Lower lobe of right lung (tissue), 2 donors: Measurements from ENCODE around the gene TXNDC15. TPM values are rescaled to one million over a fixed set of nuclear protein-coding genes. Genes with fewer than 3 reads are reported as not detected.
"Not testable (repeated sequence)": the region's sequence is repeated elsewhere in the genome, so short reads cannot be mapped to it uniquely, and the experiment has no call there.

Experiments used
- ATAC-seq, 2 donors: fragments of 200-7000 bp; cut with Tn5 transposase; one replicate each; pipeline ENCODE4 v1.9.1; 2020 to 2022; ENCODE audit warnings: mild to moderate bottlenecking in 2 of 2, moderate library complexity in 2 of 2
- DNase-seq: peaks from one replicate; pipeline ENCODE4 v3.0.0-alpha.2; 2020
- H3K27ac ChIP-seq: fragments of 200-600 bp; one replicate; pipeline ENCODE4 v1.8.0; 2022
- H3K27me3 ChIP-seq: fragments of 200-600 bp; one replicate; pipeline ENCODE4 v1.8.0; 2022; ENCODE audit warnings: low read depth
- H3K36me3 ChIP-seq: fragments of 200-600 bp; one replicate; pipeline ENCODE4 v1.8.0; 2022; ENCODE audit warnings: mild to moderate bottlenecking
- H3K4me1 ChIP-seq: fragments of 200-600 bp; one replicate; pipeline ENCODE4 v1.8.0; 2022
- H3K4me3 ChIP-seq: fragments of 200-600 bp; one replicate; pipeline ENCODE4 v1.8.0; 2022; ENCODE audit warnings: mild to moderate bottlenecking
- H3K9me3 ChIP-seq: fragments of 200-600 bp; one replicate; pipeline ENCODE4 v1.8.0; 2022
- intact Hi-C: fragments of 100-400 bp; cut with DNase I; formaldehyde crosslinking; loops from one replicate; pipeline ENCODE4 v1.11.0; 2022
- total RNA-seq: library from RNA; stranded (reverse); fragmentation: NEBNext Ultra II Directional; extraction: Animal tissue kit (Norgen Biotek cat#: 25700); gene quantifications from one replicate; pipeline ENCODE4 v1.2.1, GENCODE V29; 2021
- TF ChIP-seq, protein P1 (sequence below): fragments of 200-600 bp; IDR thresholded peaks from one replicate; pipeline ENCODE4 v1.8.0; 2022; ENCODE audit warnings: antibody characterized with exemption, mild to moderate bottlenecking
- donor health status: DM: no; HTN: yes; CAD: no; lungs with severe emphysema.

TXNDC15 gene
- total RNA-seq, 1 donor from 2014 or later: 56.8 TPM

DNA sequence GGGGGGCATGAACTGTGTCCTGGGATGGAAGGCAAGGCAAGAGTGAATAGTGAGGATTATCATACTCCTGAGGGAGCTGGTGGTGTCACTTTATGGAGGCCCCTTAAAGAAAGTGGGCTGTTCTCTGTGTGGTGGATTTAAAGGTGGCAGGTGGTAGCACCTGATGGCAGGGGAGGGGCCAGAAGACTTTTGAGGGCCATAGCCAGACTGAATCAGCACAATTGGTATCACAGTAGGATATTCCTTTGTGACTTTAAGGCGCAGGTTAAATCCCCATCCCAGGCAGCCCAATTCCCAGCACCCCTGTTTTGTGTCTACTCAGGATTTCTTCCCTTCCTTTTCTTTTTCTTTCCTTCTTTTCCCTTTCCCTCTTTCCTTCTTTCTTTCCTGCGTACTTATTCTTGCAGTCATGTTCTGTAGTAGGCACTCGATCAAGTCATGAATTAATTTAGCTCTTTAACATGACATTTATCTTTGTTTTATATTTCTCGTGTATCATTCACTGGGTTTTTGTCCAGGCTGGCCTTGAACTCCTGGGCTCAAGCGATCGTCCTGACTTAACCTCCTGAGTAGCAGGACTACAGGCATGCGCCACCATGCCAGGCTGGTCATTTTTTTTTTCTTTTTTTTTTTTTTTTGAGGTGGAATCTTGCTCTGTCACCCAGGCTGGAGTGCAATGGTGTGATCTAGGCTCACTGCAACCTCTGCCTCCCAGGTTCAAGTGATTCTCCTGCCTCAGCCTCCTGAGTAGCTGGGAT lies 19.8 kb downstream of the TXNDC15 start:
- DNase-seq (no peak), ATAC-seq (no peak)
- intact Hi-C loops: no loop called here
- Histone ChIP-seq H3K27me3 (no peaks in the 10 kb centered on the region), H3K4me3 (no peak overlapping the region), H3K9me3 (no peaks in the 10 kb centered on the region), H3K4me1 (no peaks in the 10 kb centered on the region), H3K36me3 (peaks cover 71% of the 10 kb centered on the region), H3K27ac (no peak overlapping the region)
- TF ChIP-seq, protein P1, sequence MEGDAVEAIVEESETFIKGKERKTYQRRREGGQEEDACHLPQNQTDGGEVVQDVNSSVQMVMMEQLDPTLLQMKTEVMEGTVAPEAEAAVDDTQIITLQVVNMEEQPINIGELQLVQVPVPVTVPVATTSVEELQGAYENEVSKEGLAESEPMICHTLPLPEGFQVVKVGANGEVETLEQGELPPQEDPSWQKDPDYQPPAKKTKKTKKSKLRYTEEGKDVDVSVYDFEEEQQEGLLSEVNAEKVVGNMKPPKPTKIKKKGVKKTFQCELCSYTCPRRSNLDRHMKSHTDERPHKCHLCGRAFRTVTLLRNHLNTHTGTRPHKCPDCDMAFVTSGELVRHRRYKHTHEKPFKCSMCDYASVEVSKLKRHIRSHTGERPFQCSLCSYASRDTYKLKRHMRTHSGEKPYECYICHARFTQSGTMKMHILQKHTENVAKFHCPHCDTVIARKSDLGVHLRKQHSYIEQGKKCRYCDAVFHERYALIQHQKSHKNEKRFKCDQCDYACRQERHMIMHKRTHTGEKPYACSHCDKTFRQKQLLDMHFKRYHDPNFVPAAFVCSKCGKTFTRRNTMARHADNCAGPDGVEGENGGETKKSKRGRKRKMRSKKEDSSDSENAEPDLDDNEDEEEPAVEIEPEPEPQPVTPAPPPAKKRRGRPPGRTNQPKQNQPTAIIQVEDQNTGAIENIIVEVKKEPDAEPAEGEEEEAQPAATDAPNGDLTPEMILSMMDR: no peak

DNA sequence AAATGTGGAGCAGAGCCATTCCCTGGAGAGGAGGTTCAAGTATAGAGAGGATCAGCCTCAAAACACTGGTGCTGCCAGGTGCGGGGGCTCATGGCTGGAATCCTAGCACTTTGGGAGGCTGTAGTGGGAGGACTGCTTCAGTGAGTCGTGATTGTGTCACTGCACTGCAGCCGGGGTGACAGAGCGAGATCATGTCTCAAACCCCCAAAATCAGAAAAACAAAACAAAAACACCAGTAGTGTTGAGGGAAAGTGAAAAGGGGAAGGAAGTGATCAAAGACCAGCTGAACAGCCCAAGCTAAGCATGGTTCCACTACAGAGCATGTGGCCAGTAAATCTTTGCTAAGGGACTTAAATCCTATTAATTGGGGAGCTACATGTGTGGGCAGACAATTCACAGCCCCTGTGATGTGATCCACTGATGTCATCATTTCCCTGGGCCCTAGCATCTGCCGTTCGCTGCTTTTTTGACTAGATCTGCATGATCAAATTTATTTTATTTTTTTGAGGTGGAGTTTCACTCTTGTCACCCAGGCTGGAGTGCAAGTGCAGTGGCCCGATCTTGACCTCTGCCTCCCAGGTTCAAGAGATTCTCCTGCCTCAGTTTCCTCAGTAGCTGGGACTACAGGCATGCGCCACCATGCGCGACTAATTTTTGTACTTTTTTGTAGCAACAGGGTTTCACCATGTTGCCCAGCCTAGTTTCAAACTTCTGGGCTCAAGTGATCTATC lies 28.1 kb downstream of the TXNDC15 start:
- TF ChIP-seq, protein P1: no peak
- H3K27ac ChIP-seq: no peak overlapping the region
- no peak for DNase-seq
- no peaks in the 10 kb centered on the region for H3K27me3 ChIP-seq
- no peaks in the 10 kb centered on the region for H3K4me1 ChIP-seq
- H3K4me3 ChIP-seq: no peak overlapping the region
- H3K36me3 ChIP-seq: peaks cover 33% of the 10 kb centered on the region
- ATAC-seq: no peak
- no peaks in the 10 kb centered on the region for H3K9me3 ChIP-seq
- intact Hi-C loops: no loop called here

GRCh38 chr5:134904610-134905245 lies 30.6 kb downstream of the TXNDC15 start, which contains the start of gene PCBD2:
Gene PCBD2, plus strand, starts transcription at chr5:134905131. Its CDS starts 9 bp downstream, at chr5:134905140.
- H3K9me3 ChIP-seq: no peaks in the 10 kb centered on the region
- H3K4me1 ChIP-seq: no peaks in the 10 kb centered on the region
- TF ChIP-seq, protein P1: peak; percentile 90
- DNase-seq (peak; percentile 96), ATAC-seq (peak; percentile 96 to 98)
- intact Hi-C loops: no loop called here
- H3K36me3 ChIP-seq: peaks cover 8% of the 10 kb centered on the region
- H3K27me3 ChIP-seq: no peaks in the 10 kb centered on the region
- peak within 1 kb of the TSS; percentile 97 for H3K27ac ChIP-seq
- H3K4me3 ChIP-seq: peak within 1 kb of the TSS; percentile 69

- no peaks in the 10 kb centered on the region for H3K9me3 ChIP-seq
- no peak for DNase-seq
- peak overlapping the region; percentile 97 for H3K27ac ChIP-seq
- intact Hi-C loops: no loop called here
- no peaks in the 10 kb centered on the region for H3K27me3 ChIP-seq
- H3K4me1 ChIP-seq: no peaks in the 10 kb centered on the region
- TF ChIP-seq, protein P1: peak; percentile 80
- H3K36me3 ChIP-seq: peaks cover 3% of the 10 kb centered on the region
- ATAC-seq: peak; percentile 37 to 71
- H3K4me3 ChIP-seq: peak overlapping the region; percentile 69
These were observed 31.2 kb downstream of the TXNDC15 start for GRCh38 chr5:134905246-134905996.

DNA sequence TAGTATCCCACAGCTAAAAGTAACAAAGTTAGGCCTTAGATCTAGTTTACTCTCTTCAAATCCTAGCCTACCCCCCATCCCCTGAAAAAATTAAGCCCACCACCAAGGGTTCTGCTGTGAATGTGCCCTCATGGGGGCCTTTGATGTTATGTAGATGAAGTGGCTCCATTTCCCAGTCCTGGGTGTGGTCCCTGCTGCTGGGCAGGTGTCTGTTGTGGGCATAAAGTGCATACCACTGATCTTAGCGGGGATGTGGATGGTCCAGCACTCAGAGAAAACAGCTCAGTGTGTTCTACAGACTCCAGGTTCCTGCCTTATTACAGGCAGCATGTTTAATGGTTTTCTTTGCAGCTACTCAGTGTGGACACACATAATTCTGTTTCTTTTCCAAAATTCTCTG lies 32.6 kb downstream of the TXNDC15 start:
- no peak for DNase-seq
- Histone ChIP-seq H3K36me3 (peaks cover 14% of the 10 kb centered on the region), H3K4me3 (no peak overlapping the region), H3K27ac (no peak overlapping the region), H3K9me3 (no peaks in the 10 kb centered on the region), H3K27me3 (no peaks in the 10 kb centered on the region), H3K4me1 (no peaks in the 10 kb centered on the region)
- TF ChIP-seq, protein P1: no peak
- no peak for ATAC-seq
- intact Hi-C loops: no loop called here

GRCh38 chr5:134910752-134911151 lies 36.6 kb downstream of the TXNDC15 start:
- H3K9me3 ChIP-seq, ATAC-seq, H3K4me3 ChIP-seq, DNase-seq, H3K4me1 ChIP-seq, intact Hi-C loops, H3K27me3 ChIP-seq, H3K27ac ChIP-seq: not testable (repeated sequence)
- H3K36me3 ChIP-seq: peaks cover 53% of the 10 kb centered on the region
